ENCODE measurements around the gene RPL9.

DNA sequence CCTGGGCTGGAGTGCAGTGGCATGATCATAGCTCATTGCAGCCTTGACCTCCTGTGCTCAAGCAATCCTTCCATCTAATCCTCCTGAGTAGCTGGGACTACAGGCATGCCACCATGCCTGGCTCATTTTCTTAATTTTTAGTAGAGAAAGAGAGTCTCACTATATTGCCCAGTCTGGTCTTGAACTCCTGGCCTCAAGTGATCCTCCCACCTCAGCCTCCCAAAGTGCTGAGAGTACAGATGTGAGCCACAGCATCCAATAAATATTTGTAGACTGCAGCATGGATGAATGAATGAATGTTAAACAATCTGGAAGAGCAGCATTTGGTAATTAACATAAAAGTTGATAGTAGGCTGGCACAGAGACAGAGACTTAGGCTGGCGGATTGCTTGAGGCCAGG lies 32.0 kb downstream of the RPL9 start:
- TF ChIP-seq, protein P1, sequence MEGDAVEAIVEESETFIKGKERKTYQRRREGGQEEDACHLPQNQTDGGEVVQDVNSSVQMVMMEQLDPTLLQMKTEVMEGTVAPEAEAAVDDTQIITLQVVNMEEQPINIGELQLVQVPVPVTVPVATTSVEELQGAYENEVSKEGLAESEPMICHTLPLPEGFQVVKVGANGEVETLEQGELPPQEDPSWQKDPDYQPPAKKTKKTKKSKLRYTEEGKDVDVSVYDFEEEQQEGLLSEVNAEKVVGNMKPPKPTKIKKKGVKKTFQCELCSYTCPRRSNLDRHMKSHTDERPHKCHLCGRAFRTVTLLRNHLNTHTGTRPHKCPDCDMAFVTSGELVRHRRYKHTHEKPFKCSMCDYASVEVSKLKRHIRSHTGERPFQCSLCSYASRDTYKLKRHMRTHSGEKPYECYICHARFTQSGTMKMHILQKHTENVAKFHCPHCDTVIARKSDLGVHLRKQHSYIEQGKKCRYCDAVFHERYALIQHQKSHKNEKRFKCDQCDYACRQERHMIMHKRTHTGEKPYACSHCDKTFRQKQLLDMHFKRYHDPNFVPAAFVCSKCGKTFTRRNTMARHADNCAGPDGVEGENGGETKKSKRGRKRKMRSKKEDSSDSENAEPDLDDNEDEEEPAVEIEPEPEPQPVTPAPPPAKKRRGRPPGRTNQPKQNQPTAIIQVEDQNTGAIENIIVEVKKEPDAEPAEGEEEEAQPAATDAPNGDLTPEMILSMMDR (conservative IDR thresholded peaks at IDR 0.05; ENCODE audit: low read depth in 2 of 2) = no peak
- no peak for TF ChIP-seq ZNF331 (CRISPR knock-in tag; IDR thresholded peaks at IDR 0.05; ENCODE audit: low read depth)
- no peak for TF ChIP-seq POLR2AphosphoS5 (IDR thresholded peaks at IDR 0.05; ENCODE audit: low read depth)
- no peak for TF ChIP-seq JUNB (IDR thresholded peaks at IDR 0.05; ENCODE audit: unreplicated experiment)
- no peak for TF ChIP-seq STAT1 (IDR thresholded peaks at IDR 0.05; ENCODE audit: unreplicated experiment)
- TF ChIP-seq EZH2 (IDR thresholded peaks at IDR 0.05; ENCODE audit: low read depth, unreplicated experiment) = no peak
- TF ChIP-seq EZH2phosphoT487 (IDR thresholded peaks at IDR 0.05; ENCODE audit: unreplicated experiment) = no peak
- TF ChIP-seq, protein P2, sequence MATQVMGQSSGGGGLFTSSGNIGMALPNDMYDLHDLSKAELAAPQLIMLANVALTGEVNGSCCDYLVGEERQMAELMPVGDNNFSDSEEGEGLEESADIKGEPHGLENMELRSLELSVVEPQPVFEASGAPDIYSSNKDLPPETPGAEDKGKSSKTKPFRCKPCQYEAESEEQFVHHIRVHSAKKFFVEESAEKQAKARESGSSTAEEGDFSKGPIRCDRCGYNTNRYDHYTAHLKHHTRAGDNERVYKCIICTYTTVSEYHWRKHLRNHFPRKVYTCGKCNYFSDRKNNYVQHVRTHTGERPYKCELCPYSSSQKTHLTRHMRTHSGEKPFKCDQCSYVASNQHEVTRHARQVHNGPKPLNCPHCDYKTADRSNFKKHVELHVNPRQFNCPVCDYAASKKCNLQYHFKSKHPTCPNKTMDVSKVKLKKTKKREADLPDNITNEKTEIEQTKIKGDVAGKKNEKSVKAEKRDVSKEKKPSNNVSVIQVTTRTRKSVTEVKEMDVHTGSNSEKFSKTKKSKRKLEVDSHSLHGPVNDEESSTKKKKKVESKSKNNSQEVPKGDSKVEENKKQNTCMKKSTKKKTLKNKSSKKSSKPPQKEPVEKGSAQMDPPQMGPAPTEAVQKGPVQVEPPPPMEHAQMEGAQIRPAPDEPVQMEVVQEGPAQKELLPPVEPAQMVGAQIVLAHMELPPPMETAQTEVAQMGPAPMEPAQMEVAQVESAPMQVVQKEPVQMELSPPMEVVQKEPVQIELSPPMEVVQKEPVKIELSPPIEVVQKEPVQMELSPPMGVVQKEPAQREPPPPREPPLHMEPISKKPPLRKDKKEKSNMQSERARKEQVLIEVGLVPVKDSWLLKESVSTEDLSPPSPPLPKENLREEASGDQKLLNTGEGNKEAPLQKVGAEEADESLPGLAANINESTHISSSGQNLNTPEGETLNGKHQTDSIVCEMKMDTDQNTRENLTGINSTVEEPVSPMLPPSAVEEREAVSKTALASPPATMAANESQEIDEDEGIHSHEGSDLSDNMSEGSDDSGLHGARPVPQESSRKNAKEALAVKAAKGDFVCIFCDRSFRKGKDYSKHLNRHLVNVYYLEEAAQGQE (IDR thresholded peaks at IDR 0.05; ENCODE audit: unreplicated experiment) = no peak
- no peak for TF ChIP-seq CREB1 (CRISPR knock-in tag; IDR thresholded peaks at IDR 0.05; ENCODE audit: low read depth)

Data from GM23338 (cell line).